Mesothelial cell of epicardium (in vitro differentiated cells): Measurements from ENCODE around the gene BRINP1. TPM values are rescaled to one million over a fixed set of nuclear protein-coding genes. Genes with fewer than 3 reads are reported as not detected.

Source experiments
- DNase-seq, 2 experiments: peaks; one replicate each; pipeline ENCODE4 v3.0.0; 2021; ENCODE audit warnings: low spot score in 2 of 2; ENCODE audit not compliant: unreplicated experiment in 2 of 2
- H3K27ac Mint-ChIP-seq: 2 replicates; pipeline ENCODE4 v1.8.0; 2021; ENCODE audit warnings: mixed read lengths
- H3K27me3 Mint-ChIP-seq: 2 replicates; pipeline ENCODE4 v1.8.0; 2021; ENCODE audit warnings: low read depth, mixed read lengths
- H3K36me3 Mint-ChIP-seq: 2 replicates; pipeline ENCODE4 v1.8.0; 2021; ENCODE audit warnings: mixed read lengths
- H3K4me1 Mint-ChIP-seq: 2 replicates; pipeline ENCODE4 v1.8.0; 2021; ENCODE audit warnings: mixed read lengths
- H3K4me3 Mint-ChIP-seq: 2 replicates; pipeline ENCODE4 v1.8.0; 2021; ENCODE audit warnings: mild to moderate bottlenecking, moderate library complexity, mixed read lengths
- H3K9me3 Mint-ChIP-seq: 2 replicates; pipeline ENCODE4 v1.8.0; 2021; ENCODE audit warnings: mixed read lengths
- CTCF ChIP-seq: fragments of 200-600 bp; sonication (generic); IDR thresholded peaks from one replicate; pipeline ENCODE4 v1.5.0; 2021; ENCODE audit warnings: antibody characterized with exemption; ENCODE audit not compliant: unreplicated experiment
- total RNA-seq: library from RNA; stranded (reverse); gene quantifications from 3 replicates; pipeline ENCODE4 v1.2.1, GENCODE V29; 2021

The BRINP1 gene
- total RNA-seq, 1 donor from 2014 or later, result 13.2 TPM

DNA sequence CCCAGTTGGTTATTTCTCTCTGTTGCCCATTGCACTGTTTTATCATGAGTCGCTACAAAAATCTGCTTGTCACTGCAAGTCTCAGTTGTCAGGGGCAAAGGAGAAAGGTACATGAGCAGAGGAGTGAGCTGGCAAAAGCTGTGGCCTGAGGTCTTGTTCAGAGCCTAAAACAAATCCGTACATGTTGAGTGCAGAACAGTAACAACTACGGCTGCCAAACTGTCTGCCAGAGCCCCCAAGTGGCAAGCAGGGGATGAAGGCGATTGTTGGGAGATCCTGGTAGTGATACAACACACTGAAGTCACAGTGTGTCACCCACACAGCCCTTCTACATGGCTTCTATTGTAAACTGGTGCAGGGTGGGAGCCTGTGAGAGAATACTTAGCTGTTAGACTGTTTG lies 50.9 kb downstream of the BRINP1 start:
- Mint-ChIP-seq H3K9me3 (peaks cover 3% of the 10 kb centered on the region), H3K4me1 (no peaks in the 10 kb centered on the region), H3K36me3 (peaks cover 2% of the 10 kb centered on the region), H3K27ac (no peak overlapping the region), H3K27me3 (no peaks in the 10 kb centered on the region), H3K4me3 (no peak overlapping the region)
- TF ChIP-seq CTCF, result no peak
- DNase-seq, result no peak

GRCh38 chr9:119313846-119314245 lies 55.4 kb downstream of the BRINP1 start:
- TF ChIP-seq CTCF, result no peak

GRCh38 chr9:119310741-119311140 lies 58.5 kb downstream of the BRINP1 start:
- Mint-ChIP-seq H3K4me3 (no peak overlapping the region), H3K27ac (no peak overlapping the region), H3K4me1 (no peaks in the 10 kb centered on the region), H3K9me3 (no peaks in the 10 kb centered on the region), H3K36me3 (no peaks in the 10 kb centered on the region), H3K27me3 (peaks cover 8% of the 10 kb centered on the region)
- no peak for DNase-seq
- no peak for TF ChIP-seq CTCF

More at GRCh38 chr9:119313846-119314245, 55.4 kb downstream of the BRINP1 start:
- peaks cover 3% of the 10 kb centered on the region for H3K9me3 Mint-ChIP-seq
- no peak overlapping the region for H3K27ac Mint-ChIP-seq
- H3K27me3 Mint-ChIP-seq, result peaks cover 2% of the 10 kb centered on the region
- DNase-seq, result no peak
- H3K4me1 Mint-ChIP-seq, result no peaks in the 10 kb centered on the region
- H3K36me3 Mint-ChIP-seq, result peaks cover 2% of the 10 kb centered on the region
- no peak overlapping the region for H3K4me3 Mint-ChIP-seq

- Mint-ChIP-seq H3K4me1 (no peaks in the 10 kb centered on the region), H3K9me3 (no peaks in the 10 kb centered on the region), H3K36me3 (no peaks in the 10 kb centered on the region), H3K4me3 (no peak overlapping the region), H3K27ac (no peak overlapping the region), H3K27me3 (peaks cover 12% of the 10 kb centered on the region)
- DNase-seq, result no peak
- no peak for TF ChIP-seq CTCF
These were observed 61.8 kb downstream of the BRINP1 start for GRCh38 chr9:119307471-119307870.

DNA sequence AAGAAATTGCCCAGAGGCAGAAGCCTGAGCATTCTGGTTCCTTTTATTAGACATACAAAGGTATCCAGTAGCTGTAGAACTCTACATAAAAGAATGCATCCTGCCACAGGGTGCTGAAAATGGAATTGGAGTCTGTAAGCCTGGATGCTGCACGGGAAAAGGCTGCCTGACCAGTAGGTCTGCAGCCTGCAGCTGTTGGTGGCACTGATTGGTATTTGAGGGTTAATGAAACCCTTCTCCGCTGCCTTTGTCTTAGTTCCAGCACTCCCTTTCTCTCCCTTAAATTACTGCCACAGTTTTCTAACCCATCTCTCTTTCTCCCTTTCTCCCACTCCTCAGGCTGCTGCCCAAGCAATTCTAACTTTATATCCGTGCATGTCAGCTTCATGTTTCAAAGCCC lies 64.7 kb downstream of the BRINP1 start:
- no peaks in the 10 kb centered on the region for H3K36me3 Mint-ChIP-seq
- TF ChIP-seq CTCF, result no peak
- H3K4me3 Mint-ChIP-seq, result no peak overlapping the region
- peaks cover 12% of the 10 kb centered on the region for H3K27me3 Mint-ChIP-seq
- DNase-seq, result no peak
- peaks cover 5% of the 10 kb centered on the region for H3K9me3 Mint-ChIP-seq
- no peaks in the 10 kb centered on the region for H3K4me1 Mint-ChIP-seq
- H3K27ac Mint-ChIP-seq, result no peak overlapping the region
